ENCODE data around the gene DDX25.

DNA sequence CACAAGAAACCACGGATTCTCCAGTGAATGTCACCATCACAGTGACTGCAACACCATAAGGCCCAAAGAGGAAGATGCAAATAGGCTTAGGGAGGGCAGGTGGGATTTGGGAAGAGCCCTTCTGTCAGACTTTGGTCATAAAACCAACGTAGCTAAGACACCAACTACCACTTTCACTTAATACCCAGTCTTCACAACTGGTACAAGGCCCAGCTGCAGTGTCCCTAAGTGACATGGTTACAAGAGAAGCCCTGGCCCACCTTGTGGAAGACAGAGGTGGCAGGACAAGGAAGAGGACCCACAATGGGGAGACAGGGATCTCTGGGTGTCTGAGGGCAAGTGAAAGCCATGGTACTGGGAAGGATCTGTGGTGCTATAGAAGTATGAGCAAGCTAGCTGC, 51.5 kb downstream of the DDX25 start:
- no peak for TF ChIP-seq CTCF (IDR thresholded peaks at IDR 0.05 in 2 of 3, conservative IDR thresholded peaks at IDR 0.05 in 1 of 3; ENCODE audit: borderline replicate concordance in 1 of 3, insufficient read depth in 1 of 3, low read depth in 2 of 3, low read length in 2 of 3)
- TF ChIP-seq, protein P1, sequence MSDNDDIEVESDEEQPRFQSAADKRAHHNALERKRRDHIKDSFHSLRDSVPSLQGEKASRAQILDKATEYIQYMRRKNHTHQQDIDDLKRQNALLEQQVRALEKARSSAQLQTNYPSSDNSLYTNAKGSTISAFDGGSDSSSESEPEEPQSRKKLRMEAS (IDR thresholded peaks at IDR 0.05): no peak
- no peak for TF ChIP-seq RAD21 (IDR thresholded peaks at IDR 0.05; ENCODE audit: low read depth)
- no peak for TF ChIP-seq EZH2phosphoT487 (IDR thresholded peaks at IDR 0.05; ENCODE audit: borderline replicate concordance)
- TF ChIP-seq EGR1 (IDR thresholded peaks at IDR 0.05; ENCODE audit: low read depth): no peak
